Measurements from ENCODE around the gene ZNRF2.
"Not testable (repeated sequence)": the region's sequence is repeated elsewhere in the genome, so short reads cannot be mapped to it uniquely, and the experiment has no call there.

ZNRF2 gene

DNA sequence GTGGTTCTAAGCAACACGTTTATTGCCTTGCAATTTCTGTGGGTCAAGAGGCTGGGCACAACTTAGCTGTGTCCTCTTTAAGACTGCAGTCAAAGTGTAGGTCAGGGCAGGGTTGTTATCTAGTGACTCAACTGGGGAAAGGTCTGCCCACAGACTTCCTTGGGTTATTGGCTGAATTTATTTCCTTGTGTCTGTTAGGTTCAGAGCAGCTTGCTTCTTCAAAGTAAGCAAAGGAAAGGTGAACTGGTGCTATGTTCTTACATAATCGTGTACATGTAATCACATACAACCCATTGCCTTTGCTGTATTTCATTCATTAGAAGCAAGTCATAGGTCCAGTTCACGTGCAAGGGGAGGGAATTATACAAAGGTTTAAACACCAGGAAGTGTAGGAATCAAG, 5.9 kb downstream of the ZNRF2 start:
- not testable (repeated sequence) for DNase-seq (ENCODE audit: low spot score)

DNA sequence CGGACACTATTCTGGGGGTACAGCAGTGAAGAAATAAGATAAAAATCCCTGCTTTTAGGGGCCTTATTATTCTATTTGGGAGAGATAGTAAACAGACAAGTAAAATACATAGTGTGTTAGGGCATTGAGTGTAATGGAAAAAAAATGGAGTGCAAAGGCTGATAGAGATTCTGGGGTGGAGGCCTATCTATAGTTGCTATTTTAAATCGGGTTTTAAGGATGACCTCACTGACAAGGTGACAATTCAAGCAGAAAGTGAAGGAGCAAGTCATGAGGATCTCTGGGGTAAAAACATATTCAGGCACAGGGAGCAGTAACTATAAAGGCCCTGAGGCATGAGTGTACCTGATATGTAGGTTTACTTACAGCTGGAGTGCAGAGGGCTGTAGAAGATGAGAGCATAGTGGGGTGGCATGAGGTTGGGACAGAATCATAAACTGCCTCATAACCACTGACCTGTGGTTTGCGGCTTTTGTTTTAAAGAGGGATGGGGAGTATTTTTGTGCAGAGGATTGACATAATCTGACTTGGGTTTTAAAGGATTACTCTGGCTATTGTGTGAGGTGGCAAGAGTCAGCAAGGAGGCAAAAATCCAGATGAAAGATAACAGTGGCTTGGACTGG, 8.1 kb downstream of the ZNRF2 start:
- not testable (repeated sequence) for DNase-seq (ENCODE audit: low spot score)

DNA sequence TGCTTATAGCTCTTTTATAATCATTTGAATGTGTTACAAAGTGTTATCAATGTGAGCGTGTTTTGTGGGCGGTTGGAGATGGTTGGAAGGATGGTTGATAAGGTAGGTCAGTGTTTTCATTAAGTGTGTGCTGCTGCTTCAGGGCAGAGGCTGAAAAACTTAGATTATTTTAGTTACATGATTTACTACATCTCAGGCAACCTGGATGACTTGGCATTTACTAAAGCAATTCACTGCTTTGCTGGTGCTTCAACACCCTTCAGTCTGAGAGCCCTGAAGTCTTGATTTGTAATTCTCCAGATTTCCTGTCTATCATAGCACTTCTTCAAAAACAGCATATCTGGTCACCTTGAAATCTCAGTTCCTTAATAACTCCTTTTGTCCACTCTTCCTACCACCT, 11.9 kb downstream of the ZNRF2 start:
- DNase-seq (ENCODE audit: low spot score), result not testable (repeated sequence)

DNA sequence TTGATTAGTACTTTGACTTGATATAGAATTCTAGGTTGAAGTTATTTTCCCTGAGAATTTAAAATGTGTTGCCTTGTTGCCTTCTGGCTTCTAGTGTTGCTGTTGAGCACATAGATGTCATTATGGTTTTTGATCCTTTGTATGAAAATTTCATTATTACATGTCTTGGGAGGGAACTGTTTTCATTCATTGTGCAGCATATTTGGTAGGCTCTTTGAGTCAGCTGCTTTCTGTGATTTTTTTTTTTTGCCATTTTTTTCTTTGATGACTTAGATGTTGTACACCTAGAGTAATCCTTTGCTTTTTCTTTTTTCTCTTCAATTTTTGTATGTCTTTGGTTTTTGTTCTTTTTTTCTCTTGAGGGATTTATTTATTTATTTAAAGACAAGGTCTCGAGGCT, 13.1 kb downstream of the ZNRF2 start:
- DNase-seq (ENCODE audit: low spot score), result not testable (repeated sequence)

DNA sequence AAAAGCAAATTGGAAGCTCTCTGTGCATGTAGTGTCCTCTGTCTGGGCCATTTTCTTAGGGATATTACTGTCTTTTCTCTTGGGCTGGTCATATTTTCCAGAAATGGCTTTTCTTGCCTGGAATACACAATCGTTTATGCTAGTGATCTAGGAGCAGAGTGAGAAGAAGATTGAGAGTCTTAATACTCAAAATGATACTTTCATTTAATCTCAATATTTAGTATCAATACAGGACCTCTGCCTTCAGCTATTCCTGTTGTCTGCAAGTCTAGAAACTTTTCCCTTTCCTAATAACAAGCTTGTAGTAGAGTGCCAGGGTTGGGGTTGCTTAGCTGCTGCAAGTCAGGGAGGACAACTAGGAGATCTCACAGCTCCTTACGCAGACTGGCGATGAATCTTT, 14.0 kb downstream of the ZNRF2 start:
- not testable (repeated sequence) for DNase-seq (ENCODE audit: low spot score)

DNA sequence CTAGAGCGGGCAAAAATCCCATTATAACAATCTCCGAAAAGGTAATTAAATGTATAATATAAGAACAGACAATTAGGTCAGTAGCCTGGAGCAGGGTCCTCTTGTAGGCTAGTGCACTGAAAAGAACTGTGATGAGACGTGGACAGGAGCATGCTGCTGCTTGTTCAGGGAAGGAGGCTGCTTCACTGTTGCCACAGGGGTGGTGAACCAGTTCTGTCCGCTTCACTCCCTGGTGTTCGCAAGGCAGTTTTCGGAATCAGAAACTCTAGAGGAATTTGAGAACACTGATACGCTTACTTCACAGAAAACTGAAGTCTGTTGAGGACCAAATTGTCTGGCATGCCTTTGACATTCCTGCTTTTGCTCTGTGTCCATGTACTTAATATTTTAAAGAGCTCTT, 17.4 kb downstream of the ZNRF2 start:
- DNase-seq (ENCODE audit: low spot score), result no peak

DNA sequence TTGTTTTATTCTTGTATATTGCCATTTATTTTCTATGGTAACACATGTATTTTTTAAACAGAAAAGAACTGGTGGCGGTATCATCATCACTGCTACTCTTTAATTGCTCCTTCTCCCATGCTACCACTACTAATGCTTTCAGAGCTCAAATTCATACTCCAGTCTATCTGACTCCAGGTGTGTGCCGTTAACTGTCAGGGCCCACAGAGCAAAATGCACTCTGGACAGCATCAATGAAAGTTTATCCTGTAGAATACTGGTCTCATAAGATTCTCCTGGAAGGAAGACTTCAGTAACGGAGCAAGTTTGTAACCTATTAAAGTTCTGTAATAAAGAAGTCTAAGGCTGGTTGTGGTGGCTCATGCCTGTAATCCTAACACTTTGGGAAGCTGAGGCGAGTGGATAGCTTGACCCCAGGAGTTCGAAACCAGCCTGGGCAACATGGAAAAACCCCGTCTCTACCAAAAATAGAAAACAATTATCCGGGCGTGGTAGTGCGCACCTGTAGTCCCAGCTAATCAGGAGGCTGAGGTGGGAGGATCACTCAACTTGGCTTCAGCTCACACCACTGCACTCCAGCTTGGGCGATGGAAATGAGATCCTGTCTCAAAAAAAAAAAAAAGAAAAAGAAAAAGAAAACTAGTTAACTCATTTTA, 18.4 kb downstream of the ZNRF2 start:
- DNase-seq (ENCODE audit: low spot score), result no peak

DNA sequence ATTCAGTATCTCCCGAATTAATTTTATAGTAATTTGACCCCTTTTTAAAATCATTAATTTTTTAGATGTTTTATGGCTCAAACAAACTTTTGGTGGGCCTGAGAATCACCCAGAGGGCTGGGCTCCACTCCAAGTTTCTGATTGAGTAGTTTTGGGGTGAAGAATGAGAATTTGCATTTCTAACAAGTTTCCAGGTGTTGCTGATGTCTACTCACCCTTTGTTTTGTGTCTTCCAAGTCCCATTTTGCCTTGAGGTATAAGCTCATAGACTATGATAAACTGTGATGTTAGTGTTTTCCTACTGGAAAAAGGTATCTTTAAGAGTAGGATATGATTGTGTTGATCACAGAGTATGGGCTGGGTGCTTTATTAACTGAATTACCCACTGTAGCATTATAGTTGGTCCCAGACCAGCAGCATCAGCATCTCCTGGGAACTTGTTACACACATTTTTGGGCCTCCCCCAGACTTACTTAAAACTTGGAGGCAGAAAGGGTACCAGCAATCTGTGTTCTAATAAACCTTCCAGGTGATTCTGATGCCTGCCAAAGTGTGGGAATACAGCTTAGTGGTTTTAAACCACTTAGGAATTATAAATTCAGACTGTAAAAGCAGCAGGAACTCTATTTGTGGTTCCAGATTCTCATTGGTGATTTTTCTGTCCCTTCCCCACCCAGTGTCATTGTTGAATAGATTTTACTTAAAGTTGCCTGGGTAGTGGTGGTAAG, 19.1 kb downstream of the ZNRF2 start:
- no peak for DNase-seq (ENCODE audit: low spot score)

DNA sequence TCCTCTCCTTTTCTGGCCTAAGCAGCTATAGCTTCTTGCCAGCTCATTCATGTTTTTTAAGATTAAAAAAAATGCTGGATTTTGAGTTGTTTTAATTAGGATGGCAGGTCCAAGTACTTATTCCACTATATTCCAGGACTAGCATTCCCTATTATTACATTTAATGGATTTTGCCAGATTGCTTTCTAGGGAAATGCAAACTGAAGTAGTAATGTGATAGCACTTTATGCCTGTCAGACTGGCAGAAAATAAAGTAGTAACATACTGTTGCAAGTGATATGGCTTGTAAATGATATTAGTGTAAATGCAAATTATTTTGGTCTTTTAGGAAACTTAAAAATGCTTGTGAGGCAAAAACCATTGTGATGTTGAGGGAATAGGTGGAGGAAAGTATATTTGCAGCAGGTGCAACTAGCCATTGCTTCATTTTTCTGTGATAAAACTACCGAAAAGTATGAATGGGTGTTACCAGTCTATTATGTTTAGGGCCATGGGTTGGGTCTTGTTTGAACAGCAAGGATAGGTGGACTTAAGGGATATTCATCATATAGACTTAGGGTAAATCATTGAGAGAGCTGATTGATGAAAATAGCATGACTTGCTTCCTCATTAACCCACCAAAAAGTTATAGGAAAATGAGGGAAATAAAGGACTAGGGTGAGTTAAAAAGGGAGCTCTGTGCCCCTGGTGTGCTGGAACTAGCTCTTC, 19.9 kb downstream of the ZNRF2 start:
- no peak for DNase-seq (ENCODE audit: low spot score)

DNA sequence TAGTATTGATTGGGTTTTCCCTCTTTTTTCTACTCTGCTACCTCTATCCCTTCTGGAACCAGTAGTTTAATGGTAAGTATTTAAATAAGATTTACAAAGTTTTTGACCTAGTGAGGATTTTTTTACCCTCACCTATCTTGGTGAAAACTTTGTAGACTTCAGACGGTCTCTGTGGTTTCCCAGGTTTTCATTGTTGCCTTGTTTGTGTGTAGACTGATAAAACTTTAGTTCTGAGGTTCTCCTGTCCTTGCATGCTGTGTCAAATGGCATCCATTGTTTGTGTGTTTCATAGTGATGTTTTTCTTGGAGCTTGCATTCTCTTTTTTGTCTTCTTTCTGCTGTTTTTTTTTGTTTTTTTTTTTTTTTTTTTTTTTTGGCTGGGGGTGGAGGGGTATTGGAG, 22.6 kb downstream of the ZNRF2 start:
- DNase-seq (ENCODE audit: low spot score), result no peak

DNA sequence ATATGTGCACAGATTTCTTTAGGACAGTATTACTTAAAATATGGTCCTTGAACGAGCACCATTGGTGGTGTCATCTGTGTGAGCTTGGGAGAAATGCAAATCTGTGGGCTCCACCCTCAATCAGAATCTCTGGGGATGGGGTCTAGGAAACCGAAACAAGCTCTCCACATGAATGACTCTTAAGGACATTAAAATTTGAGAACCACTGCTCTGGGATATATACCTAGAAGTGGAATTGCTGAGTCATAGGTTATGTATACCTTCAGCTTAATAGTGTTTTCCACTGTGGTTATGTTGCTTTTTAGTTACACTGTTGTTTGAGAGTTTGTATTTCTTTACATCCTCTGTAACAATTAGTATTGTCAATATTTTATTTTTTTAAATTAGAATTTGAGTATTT, 24.0 kb downstream of the ZNRF2 start:
- no peak for DNase-seq (ENCODE audit: low spot score)

DNA sequence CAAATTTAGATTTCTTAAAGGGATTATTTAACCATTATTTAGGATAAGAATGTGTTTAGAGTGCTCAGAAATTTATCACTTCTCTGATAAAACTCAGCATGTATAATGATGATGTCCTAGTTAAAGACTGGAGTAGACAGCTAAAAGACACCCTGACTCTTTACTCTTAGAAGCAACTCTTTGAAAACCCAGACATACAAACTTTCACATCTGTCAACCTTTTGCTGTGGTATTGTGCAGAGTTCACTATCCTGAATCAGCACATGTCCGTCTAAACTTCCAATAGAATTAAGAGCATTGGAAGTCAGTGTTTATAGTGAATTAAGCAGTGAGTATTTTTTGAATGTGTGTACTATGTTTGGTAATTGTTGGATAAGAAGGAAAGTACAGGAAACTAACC, 24.9 kb downstream of the ZNRF2 start:
- no peak for DNase-seq (ENCODE audit: low spot score)

DNA sequence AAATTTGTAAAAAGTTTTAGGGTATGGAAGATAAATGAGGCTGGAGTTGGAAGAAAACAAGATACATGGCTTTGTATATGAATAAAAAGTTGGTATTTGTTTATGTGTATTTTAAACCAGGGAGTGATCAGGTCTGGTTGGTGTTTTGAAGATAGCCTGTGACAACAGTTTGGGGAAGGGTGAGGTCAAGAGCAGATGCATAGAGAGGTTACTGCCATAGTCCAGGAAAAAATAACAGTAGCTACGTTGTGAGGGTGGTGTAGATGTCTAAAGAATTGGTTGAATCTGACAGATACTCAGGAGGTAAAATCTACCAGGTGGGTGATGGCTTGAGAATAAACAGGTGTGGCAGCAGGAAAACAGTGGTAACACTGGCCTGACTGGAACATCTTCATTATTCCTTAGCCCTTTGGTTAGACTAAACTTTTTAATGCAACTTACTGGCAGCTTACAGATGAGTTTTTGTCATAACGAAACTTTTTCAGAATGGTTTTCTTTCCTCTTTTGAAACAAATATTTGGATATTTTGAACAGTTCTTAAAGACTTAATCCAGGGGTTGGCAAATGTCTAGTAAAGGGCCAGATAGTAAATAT, 25.5 kb downstream of the ZNRF2 start:
- no peak for DNase-seq (ENCODE audit: low spot score)

DNA sequence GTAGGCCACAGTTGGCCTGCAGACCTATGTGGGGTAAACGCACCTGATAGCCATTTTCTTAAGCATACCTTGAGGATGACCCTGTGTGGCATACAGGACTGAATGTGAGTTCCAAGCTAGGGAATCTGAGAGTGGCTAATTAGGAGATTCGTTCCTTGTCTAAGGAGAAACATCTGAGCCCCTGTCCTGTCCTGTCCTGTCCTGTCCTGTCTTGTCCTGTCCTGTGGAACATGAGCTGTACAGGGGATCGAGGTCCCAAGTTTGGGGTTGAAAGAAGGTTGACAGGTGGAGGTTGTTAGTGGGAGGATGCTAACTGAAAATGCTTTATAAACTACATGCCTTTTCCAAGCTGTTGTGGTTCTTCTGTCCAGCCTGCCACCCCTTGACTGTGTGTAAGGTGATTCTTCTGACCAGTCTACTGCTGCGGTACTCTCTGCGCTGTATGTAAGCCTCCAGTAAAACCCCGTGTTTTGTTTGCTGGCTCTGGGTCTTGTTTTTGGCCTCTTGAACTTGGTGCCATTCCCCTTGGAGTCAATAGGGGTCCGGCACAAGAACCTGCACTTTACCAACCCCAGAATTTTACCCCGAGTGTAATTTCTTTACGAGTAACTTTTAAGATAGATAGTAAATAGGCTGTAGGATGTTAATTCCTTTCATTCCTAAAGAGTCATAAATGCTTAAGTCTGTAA, 26.4 kb downstream of the ZNRF2 start:
- no peak for DNase-seq (ENCODE audit: low spot score)

DNA sequence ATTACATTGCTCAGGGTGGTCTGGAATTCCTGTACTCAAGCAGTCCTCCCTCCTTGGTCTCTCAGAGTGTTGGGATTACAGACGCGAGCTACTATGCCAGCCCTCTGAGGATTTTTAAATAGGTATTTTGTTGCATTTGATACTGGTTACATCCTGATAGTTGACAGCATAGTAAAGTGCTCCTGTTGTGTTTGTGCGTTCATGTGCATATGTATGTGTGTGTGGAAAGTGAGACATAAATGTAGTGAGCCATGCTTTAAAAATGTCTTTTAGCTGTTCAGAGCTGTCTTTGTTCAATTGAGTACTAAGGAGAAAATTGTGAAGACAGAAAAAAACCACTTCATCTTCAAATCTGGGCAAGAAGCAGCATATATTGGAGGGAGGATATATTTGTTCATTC, 27.8 kb downstream of the ZNRF2 start:
- DNase-seq (ENCODE audit: low spot score), result no peak

DNA sequence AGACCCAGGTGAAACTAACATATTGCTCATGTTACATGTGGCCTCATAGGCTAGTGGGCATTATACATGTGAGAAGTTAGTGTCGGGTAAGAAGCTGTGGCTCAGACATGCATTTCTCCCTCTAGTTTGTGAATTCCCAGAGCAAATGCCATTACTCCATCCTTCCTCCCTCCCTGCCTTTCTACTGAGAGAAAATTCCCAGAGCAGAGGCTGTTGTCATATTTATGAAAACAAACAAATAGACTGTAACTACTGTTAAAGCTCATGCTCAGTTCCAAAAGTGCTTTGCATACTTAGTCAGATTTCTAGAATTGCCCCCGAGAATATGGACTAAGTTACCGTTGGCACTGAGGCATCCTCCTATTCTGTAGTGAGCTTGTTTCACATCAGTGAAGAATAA, 29.0 kb downstream of the ZNRF2 start:
- DNase-seq (ENCODE audit: low spot score), result no peak

DNA sequence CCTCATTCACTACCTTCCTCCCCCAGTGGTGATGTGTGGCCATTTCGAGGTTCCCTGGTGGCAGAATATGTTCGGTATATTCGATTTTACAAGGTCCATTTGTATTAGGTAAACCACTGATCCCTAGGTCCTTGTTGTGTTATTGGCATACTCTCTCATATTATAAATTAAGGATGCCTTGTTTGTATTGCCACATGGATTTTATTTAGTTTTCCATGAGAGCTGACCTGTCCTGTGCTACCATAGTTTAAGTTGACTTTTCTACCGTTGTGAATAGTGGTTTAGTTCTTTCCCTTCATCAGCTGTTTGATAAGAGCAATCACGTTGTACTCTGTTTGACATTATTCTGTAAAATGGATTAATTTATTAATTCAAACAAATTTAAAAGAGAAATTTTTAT, 29.4 kb downstream of the ZNRF2 start:
- no peak for DNase-seq (ENCODE audit: low spot score)

DNA sequence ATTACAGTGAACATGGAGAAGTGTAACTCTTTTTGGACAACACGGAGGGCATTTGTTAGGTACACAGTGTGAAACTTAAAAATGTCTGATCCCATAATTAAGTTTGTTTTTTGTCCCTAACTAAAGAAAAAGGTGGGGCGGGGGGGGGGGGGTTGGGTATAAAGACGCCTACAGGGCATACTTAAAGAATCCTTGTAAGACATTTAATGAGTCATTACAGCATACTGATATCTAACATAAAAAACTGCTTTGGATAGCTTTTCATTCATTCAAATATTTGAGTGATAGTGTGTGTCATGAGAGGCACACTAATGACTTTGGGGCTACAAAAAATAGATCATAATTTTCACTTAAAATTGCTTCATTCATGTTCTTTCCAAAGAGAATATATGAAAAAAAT, 31.2 kb downstream of the ZNRF2 start:
- DNase-seq (ENCODE audit: low spot score), result no peak

DNA sequence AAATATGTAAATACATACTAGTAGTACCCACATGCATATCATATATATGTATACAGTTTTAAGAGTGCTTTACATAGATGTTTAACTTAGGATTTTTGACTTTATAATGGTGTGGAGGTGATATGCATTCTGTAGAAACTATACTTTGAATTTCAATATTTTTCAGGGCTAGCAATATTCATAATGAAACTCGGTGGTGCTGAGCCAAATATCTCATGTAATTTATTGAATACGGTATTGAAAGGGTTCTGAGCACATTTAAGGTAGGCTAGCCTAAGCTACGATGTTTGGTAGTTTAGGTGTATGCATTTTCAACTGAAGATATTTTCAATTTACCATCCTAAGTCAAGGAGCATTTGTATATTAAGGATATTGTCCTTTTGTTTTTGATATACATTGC, 36.0 kb downstream of the ZNRF2 start:
- DNase-seq (ENCODE audit: low spot score), result no peak

DNA sequence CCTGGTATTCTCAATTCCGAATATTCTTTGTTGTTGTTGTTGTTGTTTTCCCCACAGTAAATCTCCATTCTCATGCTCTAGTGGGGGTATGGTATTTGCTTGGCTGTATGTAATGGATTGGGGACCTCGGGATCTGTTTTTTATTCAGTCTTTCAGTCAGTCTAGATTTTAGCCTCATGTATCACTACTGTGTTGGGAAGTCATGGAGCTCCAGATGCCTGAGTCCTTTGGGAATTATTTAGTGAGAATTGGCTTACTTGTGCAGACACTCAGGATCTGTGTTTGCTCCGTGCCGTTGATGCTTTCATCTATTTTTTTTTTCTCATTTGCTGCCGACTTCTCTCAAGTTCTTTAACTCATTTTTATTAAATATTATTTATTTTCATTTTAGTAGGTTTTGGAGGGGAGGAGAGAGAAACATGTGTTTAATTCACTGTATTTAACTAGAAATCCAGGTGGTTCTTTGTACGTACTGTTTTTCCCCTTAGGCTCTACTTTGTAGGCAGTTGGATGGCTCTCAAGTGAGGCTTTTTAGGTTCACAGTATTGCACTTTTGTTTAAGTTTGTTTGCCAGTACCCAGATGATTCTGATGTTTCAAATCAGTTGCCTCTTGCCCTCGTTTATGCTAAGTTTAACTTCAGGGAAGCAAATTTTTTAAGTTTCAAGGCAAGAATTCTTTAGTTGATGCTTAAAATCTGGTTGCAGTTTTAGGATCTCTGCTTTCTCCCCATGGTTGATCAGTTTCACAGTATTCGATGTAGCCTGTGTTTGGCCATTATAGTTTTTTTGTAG, 36.9 kb downstream of the ZNRF2 start:
- no peak for DNase-seq (ENCODE audit: low spot score)

DNA sequence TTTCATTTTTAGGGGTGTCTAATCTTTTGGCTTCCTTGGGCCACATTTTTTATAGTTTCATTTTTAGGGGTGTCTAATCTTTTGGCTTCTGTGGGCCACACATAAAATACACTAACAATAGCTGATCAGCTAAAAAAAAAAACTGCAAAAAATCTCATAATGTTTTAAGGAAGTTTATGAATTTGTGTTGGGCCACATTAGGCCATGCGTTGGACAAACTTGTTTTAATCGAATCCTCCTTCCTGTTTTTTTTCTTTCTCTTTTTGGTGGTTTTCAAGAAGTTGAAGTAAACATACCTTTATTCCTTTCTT, 37.4 kb downstream of the ZNRF2 start:
- DNase-seq (ENCODE audit: low spot score), result no peak

Measured in hematopoietic multipotent progenitor cell treated with erythropoietin and hydrocortisone succinate and interleukin-3 and kit ligand, for 17 days (in vitro differentiated cells).